ENCODE data around the gene HLF. TPM values are rescaled to one million over a fixed set of nuclear protein-coding genes. Genes with fewer than 3 reads are reported as not detected.

Gene HLF
- polyA plus RNA-seq, 1 donor from 2014 or later = not detected

DNA sequence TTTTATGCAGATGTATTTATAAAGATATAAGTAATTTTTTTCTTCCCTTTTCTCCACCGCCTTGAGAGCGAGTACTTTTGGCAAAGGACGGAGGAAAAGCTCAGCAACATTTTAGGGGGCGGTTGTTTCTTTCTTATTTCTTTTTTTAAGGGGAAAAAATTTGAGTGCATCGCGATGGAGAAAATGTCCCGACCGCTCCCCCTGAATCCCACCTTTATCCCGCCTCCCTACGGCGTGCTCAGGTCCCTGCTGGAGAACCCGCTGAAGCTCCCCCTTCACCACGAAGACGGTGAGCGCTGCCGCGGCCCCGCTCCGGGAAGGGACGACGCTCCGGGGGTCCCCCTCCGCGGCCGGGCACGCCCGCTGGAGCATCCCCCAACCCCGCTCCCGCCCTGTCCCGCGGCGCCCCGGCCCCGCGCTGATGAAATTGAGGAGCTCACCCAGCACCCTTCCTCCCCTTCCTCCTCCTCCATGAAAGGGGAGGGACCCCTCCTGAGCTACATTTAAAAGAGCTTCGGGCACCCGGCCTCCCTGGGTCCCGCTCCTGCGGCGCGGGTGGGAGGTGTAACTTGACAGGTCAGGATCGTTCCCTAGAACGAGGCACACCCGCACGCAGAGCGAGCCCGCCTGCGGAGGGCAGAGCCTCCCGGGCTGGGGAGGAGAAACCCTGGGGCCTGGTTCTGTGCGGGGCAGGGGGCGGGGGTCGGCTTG, 706 bp downstream of the HLF start:
- H3K36me3 Mint-ChIP-seq = no peaks in the 10 kb centered on the region
- peaks cover 71% of the 10 kb centered on the region for H3K27me3 Mint-ChIP-seq
- H3K27ac Mint-ChIP-seq = no peak overlapping the region
- peak overlapping the region in 3 of 4 donors; percentile 45 to 75 (median 48) for H3K4me3 Mint-ChIP-seq
- peaks cover 1 to 11% (median 4%) of the 10 kb centered on the region in 3 donors for H3K9me3 Mint-ChIP-seq
- peaks cover 6 to 22% (median 8%) of the 10 kb centered on the region in 3 donors for H3K4me1 Mint-ChIP-seq

DNA sequence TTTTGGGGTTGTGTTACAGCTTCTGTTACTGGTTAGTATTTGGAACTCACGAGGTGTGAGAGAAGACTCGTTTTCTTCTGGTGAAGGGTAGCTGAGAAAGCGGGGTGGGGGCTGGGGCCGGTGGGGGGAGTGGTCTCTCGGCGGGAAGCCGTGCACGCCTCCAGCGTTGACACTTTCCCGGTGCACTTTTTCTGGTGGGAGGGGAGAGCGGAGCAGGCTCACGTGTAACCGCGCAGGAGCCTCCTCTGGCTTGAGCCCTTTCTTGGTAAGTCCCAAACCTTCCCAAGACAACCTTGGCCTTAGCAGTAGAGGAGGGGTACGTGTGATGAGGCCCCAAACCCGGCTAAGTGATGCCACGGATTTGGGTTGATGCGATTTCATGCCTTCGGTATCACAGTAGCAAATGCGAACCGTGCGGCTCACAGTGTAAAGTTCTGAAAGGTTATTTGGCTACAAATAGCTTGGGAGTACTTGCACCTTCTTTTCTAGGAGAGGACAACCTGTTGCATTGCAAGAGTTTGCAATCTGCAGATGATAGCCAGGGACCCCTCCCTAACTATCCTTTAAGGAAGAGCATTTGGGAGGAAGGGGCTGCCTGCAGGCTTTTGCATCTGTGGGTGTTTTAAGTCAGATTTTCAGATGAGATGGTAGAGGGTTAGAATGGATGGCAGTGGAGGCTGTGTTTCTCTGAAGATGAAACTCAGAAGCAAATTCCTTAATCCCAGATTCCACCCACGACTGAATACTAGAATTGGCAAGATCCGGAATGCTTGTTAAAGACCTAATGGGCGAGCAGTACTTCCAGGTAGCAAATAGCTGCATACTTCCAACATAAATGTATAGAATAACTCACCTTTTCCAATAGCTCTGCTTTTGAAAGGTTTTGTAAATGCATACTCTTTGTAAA, 1.5 kb downstream of the HLF start:
- H3K4me3 Mint-ChIP-seq = peak overlapping the region; percentile 37 to 75 (median 43)
- H3K27me3 Mint-ChIP-seq = peaks cover 69% of the 10 kb centered on the region
- peaks cover 1 to 7% (median 4%) of the 10 kb centered on the region in 3 donors for H3K9me3 Mint-ChIP-seq
- peaks cover 6 to 22% (median 8%) of the 10 kb centered on the region in 3 donors for H3K4me1 Mint-ChIP-seq
- H3K27ac Mint-ChIP-seq = peak overlapping the region in 2 of 3 donors; percentile 39 to 55
- H3K36me3 Mint-ChIP-seq = no peaks in the 10 kb centered on the region

DNA sequence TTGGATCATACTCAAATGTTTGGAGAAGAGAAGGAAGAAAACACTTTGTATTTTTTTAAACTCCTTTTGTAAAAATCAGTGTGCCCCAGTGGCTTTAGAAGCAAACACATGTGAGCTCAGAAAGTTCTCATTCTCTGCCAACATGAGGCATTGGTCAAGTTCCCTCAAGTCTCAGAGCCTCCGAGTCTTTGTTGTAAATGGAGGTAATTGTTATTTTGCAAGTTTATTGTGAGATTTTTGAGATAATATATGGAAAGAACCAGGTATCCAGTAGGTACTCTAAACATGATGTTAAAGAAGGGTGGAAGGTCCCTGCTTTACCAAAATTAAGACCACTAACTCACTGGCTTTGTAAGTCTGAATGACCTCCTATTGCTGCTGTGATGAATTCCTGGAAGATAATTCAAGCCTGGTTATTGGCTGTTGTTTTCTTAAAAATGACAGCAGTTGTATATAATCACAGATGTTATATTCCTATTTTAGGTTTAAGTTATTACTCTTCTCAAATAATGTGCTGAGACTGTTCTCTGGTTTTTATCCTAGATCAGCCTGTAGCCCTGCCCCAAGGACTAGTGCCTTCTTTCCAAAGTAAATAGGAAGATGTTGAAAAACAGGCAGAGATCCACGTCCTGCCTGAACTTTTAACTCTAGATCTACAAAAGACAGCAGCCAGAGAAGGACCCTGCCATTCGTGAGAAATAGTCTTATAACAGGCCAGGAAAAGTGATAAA, 2.4 kb downstream of the HLF start:
- Mint-ChIP-seq H3K27me3 (peaks cover 66% of the 10 kb centered on the region), H3K4me1 (peaks cover 6 to 22% (median 8%) of the 10 kb centered on the region in 3 donors), H3K9me3 (peaks cover 0 to 2% (median 1%) of the 10 kb centered on the region in 3 donors), H3K27ac (peak overlapping the region in 1 of 3 donors; percentile 55), H3K4me3 (peak overlapping the region in 1 of 4 donors; percentile 48), H3K36me3 (no peaks in the 10 kb centered on the region)

DNA sequence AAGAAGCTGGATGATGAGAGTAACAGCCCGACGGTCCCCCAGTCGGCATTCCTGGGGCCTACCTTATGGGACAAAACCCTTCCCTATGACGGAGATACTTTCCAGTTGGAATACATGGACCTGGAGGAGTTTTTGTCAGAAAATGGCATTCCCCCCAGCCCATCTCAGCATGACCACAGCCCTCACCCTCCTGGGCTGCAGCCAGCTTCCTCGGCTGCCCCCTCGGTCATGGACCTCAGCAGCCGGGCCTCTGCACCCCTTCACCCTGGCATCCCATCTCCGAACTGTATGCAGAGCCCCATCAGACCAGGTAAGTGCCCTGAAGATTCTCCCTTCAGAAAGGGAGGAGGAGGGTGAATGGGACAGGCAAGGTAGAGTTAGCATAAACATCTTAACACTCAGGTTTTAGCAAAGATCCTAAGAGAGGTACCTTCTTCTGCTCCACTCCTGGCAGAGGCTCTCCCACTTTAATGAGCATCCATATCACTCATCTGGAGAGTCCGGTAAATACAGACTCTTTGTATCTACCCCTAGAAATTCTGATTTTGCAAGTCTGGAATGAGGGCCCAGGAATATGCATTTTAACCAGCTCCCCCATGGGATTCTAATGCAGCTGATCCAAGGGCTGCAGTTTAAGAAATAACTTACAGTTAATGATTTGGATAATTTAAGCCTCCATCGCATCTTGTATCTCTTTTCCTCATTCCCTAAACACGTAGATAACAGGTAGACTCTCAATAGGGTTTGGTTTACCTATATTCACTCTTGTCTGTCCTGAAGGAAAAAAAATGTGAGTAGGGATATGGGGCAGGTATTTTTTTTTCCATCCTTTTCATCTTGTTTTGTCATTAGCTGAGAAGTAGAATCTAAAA, 3.3 kb downstream of the HLF start:
- Mint-ChIP-seq H3K4me3 (peak overlapping the region in 1 of 4 donors; percentile 13), H3K27ac (peak overlapping the region in 1 of 3 donors; percentile 2), H3K9me3 (peaks cover 0 to 2% (median 1%) of the 10 kb centered on the region in 3 donors), H3K27me3 (peaks cover 65% of the 10 kb centered on the region), H3K36me3 (no peaks in the 10 kb centered on the region), H3K4me1 (peaks cover 6 to 15% (median 8%) of the 10 kb centered on the region in 3 donors)

DNA sequence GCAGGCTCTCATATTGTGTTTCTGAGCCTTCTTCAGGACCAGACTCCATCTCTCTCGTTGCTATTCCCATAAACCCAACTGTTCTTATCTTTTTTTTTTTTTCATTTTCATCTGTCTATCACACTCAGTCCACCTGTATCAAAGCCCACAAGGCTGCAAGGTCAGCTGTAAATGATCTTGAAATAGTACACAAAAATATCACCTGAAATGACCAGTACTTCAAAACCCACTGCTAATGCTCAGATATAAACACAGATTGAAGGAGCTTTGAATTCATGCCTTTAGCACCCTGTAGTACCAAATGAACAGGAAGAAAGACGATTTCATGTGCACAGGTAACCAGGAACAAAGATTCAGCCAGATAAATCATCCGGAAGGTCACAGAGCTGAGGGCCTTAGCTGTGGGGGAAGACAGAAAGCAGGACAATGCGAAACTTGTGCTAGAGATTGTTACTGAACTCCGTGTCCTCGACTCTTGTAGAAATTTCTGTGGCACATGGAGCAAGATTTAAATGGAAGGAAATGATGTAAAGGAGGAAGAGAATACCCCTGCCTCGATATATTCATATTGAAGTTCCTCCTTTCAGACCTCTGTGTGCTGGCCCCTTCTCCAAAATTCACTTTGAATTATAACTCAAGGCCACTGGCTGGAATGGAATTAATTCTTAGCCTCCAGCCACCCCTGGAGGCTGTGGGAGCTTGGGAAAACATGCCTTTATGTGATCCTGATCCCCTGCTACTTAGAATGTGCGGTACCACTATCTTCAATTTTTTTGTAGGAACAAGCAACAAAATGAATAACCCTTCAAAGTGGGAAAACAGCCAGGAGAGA, 4.1 kb downstream of the HLF start:
- Mint-ChIP-seq H3K27ac (peak overlapping the region in 2 of 3 donors; percentile 2 to 11), H3K4me3 (peak overlapping the region in 1 of 4 donors; percentile 13), H3K9me3 (peaks cover 0 to 2% (median 1%) of the 10 kb centered on the region in 3 donors), H3K27me3 (peaks cover 66% of the 10 kb centered on the region), H3K4me1 (peaks cover 5 to 10% (median 6%) of the 10 kb centered on the region in 3 donors), H3K36me3 (no peaks in the 10 kb centered on the region)

DNA sequence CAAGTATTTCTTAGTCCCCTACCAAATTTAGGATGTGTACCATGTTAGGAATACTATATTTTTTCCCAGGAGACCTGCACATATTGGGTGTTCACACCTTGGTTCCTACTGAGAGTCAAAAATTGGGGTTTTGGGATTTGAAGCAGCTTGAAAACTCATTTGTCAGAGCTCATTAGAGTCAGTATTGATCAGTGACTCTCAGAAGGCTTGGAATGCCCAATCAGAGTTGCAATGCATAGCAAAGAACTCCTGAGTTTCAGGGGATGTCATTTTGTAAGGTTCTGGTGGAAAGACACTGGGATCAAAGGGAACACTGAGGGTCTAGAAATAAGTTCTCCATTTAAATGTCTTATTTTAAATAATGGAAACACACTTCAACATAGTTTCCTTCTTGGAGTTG, 5.1 kb downstream of the HLF start:
- H3K9me3 Mint-ChIP-seq = peaks cover 0 to 2% (median 0%) of the 10 kb centered on the region in 3 donors
- peaks cover 65% of the 10 kb centered on the region for H3K27me3 Mint-ChIP-seq
- H3K36me3 Mint-ChIP-seq = no peaks in the 10 kb centered on the region
- no peak overlapping the region for H3K4me3 Mint-ChIP-seq
- no peak overlapping the region for H3K27ac Mint-ChIP-seq
- H3K4me1 Mint-ChIP-seq = peaks cover 0 to 4% (median 0%) of the 10 kb centered on the region in 3 donors

DNA sequence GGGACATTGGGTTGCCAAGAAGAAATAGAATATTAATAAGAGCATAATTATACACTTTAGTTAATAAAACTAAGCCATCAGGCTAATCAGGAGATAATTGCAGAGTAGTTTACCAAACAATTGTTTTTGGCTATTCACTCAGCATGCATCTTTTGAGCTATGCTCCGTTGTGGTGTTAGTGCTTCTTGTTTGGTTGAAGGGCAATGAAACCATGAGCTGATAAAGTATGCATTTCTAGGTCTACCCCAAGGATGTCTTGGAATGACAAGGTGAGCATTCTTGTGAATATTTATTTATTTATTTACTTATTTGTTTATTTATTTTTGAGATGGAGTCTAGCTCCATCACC, 6.4 kb downstream of the HLF start:
- H3K27me3 Mint-ChIP-seq = peaks cover 60% of the 10 kb centered on the region
- H3K27ac Mint-ChIP-seq = no peak overlapping the region
- no peaks in the 10 kb centered on the region for H3K36me3 Mint-ChIP-seq
- H3K9me3 Mint-ChIP-seq = peaks cover 0 to 2% (median 0%) of the 10 kb centered on the region in 3 donors
- peaks cover 0 to 4% (median 0%) of the 10 kb centered on the region in 3 donors for H3K4me1 Mint-ChIP-seq
- H3K4me3 Mint-ChIP-seq = no peak overlapping the region

DNA sequence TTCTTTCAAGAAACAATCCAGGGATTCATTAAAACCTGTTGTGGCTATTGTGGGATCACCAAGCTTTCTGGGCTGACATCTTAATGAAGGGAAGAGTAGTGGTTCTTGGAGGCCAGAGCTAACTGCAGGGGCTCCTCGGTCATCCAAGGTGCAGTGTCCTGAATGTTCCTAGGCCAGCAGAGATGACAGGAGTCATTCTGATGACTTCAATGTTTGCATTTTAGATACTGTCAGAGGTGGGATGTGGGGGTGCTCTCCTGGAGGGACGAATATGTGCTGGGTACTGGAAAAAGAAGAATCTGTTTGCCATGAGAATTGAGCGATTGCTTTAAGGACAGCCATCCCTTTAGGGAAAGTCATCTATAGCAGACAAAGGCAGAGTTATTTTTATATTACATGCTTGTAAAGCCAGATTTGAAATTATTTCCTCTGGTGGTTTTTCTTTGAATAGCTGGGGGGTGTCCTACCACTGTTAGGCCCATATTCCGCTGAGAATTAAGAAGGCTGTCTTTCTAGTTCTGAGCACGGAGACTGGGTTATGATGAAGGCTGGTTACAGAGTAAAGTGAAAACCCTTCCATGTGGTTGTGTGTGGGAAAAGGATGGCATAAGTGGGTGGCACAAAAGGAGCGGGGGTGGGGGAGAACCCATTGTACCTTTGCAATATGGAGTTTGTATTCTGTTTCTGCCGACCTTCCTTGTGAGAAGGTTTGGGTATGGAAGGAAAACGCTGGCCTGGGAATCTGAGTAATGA, 7.4 kb downstream of the HLF start:
- Mint-ChIP-seq H3K4me1 (no peaks in the 10 kb centered on the region), H3K27ac (no peak overlapping the region), H3K36me3 (no peaks in the 10 kb centered on the region), H3K27me3 (peaks cover 51% of the 10 kb centered on the region), H3K4me3 (no peak overlapping the region), H3K9me3 (peaks cover 0 to 2% (median 0%) of the 10 kb centered on the region in 3 donors)

DNA sequence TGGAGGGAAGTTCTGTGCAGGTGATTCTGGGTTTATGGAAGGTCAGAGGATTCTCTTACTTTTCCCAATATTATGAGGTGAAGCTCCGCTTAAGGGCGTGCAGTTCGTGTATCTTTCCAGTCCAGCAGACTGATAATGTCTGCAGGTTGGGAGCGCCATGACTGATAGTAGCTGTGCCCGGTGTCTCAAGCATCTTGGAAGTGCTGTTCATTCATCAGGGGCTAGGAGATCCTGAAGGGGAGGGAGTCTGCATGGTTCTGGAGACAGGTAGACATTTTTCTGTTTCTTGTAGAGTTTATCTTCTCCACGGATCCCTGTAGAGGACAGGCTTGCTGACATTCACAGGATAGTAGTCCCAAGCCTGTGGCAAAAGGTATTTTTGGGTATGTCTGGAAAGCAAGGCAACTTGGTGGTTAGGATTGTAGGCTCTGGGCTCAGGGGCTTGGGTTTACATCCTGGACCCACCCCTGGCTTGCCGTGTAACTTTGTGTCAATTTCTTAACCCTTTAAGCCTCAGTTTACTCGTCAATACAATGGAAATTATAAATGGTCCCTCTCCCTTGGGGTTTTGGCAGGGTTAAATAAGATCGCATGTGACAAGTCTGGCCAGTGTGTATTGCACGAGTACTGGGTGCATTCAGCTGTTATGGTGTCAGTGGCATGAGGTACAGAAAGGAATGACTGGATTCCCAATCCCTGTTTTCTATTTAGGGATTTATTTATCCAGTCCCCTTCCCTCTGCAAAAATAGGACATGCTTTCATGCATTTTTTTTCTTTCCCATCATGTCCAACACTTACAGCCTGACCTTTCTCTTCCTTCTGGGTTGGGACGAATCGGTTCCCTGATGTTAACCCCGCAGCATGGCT, 8.2 kb downstream of the HLF start:
- no peaks in the 10 kb centered on the region for H3K4me1 Mint-ChIP-seq
- H3K27me3 Mint-ChIP-seq = peaks cover 50% of the 10 kb centered on the region
- peaks cover 0 to 2% (median 0%) of the 10 kb centered on the region in 3 donors for H3K9me3 Mint-ChIP-seq
- no peak overlapping the region for H3K27ac Mint-ChIP-seq
- H3K36me3 Mint-ChIP-seq = no peaks in the 10 kb centered on the region
- no peak overlapping the region for H3K4me3 Mint-ChIP-seq

DNA sequence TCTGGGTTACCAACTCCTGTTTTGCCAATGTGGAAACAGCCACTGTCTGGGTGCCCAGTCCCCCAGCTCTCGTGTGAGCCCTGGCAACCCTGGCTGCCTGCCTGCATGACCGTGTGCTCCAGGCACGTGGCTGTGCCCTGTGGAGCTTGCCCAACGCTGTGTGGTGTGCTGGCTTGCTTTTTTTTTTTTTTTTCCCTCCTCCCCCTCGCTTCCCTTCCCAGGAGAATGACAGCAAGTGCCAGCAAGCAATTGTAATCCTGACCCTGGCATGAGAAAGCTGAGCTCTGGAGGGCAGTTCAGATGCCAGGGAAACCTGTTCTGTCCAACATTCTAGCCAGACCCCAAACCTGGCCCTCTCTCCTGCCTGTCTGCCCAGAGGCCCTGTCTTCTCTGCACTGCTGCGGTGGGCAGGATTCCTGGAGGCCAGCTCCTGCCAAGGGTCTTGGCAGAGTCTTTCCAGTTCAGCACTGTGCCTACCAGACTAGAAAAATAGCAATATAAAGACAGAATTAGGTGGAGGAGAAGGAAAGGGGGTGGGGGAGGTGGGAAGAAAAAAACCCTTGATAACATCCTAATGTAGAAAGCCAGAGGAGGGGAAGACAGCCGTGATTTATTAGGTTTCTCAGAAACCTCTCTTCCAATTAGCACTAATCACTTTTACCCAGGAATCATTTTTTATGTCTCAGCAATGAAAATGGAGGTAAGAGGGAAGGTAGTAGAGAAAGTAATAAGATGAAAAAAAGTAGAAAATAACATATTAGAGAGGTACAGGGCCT, 9.0 kb downstream of the HLF start:
- Mint-ChIP-seq H3K4me3 (no peak overlapping the region), H3K27ac (no peak overlapping the region), H3K9me3 (peaks cover 0 to 2% (median 0%) of the 10 kb centered on the region in 3 donors), H3K4me1 (no peaks in the 10 kb centered on the region), H3K36me3 (no peaks in the 10 kb centered on the region), H3K27me3 (peaks cover 42% of the 10 kb centered on the region)

DNA sequence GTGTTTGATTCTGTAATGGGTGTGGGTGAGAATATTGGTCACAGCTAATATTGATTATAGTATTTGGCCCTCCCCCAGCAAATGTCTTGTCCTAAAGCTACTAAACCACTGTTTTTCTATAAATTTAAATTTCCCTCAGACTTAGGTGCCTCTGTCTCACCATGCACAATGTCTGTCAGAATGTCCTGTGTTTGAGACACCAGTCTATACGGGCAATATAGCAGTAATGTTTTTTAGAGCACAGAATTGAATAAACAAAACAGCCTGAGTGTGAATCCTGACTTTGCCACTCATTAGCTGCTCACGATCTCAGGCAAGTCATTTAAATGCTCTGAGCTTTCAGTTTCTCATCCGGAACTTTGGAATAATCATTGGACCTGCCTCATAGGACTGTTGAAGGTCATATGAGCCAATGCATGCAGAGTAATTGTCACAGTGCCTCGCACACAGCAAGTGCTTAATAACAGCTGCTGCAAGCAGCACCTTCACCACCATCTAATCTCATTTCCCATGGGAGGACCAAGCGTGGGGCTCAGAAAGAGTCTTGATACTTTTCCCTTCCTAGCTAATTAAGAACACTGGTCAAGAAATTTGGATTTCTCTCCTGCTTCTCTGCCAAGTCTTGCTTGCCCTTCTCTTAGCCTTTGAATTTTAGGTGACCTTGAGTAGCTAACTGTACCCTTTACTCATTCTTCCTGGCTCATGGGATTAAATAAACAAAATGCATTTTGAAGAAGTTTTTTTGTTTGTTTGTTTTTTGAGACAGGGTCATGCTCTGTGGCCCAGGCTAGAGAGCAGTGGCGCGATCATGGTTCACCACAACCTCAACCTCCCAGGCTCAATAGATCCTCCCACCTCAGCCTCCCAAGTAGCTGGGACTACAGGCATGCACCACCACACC, 9.8 kb downstream of the HLF start:
- Mint-ChIP-seq H3K27me3 (peaks cover 39% of the 10 kb centered on the region), H3K4me3 (no peak overlapping the region), H3K4me1 (no peaks in the 10 kb centered on the region), H3K27ac (no peak overlapping the region), H3K9me3 (peaks cover 0 to 2% (median 0%) of the 10 kb centered on the region in 3 donors), H3K36me3 (no peaks in the 10 kb centered on the region)

All from IgD-negative memory B cell (primary cell).